Medulla oblongata (tissue), 1 donor: ENCODE measurements around the gene XG.
"Not testable (repeated sequence)": the region's sequence is repeated elsewhere in the genome, so short reads cannot be mapped to it uniquely, and the experiment has no call there.

Source experiments
- DNase-seq: peaks from one replicate; pipeline ENCODE4 v3.0.0-alpha.2; 2015; ENCODE audit errors: extremely low spot score

Gene XG

GRCh38 chrX:2780472-2781225, 28.8 kb downstream of the XG start:
- DNase-seq = not testable (repeated sequence)

- DNase-seq = no peak
These were observed 29.4 kb downstream of the XG start for GRCh38 chrX:2781226-2781571.

GRCh38 chrX:2781698-2782097, 29.9 kb downstream of the XG start:
- DNase-seq = no peak

GRCh38 chrX:2782171-2782570, 30.3 kb downstream of the XG start:
- no peak for DNase-seq

- no peak for DNase-seq
These were observed 30.9 kb downstream of the XG start for GRCh38 chrX:2782778-2783177.

- DNase-seq = no peak
These were observed 32.2 kb downstream of the XG start for GRCh38 chrX:2784026-2784425.

- no peak for DNase-seq
These were observed 33.7 kb downstream of the XG start for GRCh38 chrX:2785538-2785937.

GRCh38 chrX:2788980-2789379, 37.1 kb downstream of the XG start:
- DNase-seq = no peak

GRCh38 chrX:2789569-2789968, 37.7 kb downstream of the XG start:
- no peak for DNase-seq

GRCh38 chrX:2793752-2794151, 41.9 kb downstream of the XG start:
- no peak for DNase-seq

GRCh38 chrX:2794336-2794735, 42.5 kb downstream of the XG start:
- DNase-seq = no peak

- not testable (repeated sequence) for DNase-seq
These were observed 45.0 kb downstream of the XG start for GRCh38 chrX:2796808-2797207.

GRCh38 chrX:2799369-2799768, 47.5 kb downstream of the XG start:
- no peak for DNase-seq

- DNase-seq = not testable (repeated sequence)
These were observed 48.1 kb downstream of the XG start for GRCh38 chrX:2799980-2800379.

- DNase-seq = no peak
These were observed 49.4 kb downstream of the XG start for GRCh38 chrX:2801223-2801622.

GRCh38 chrX:2802376-2803090, 50.7 kb downstream of the XG start:
- not testable (repeated sequence) for DNase-seq

- not testable (repeated sequence) for DNase-seq
These were observed 51.6 kb downstream of the XG start for GRCh38 chrX:2803486-2803885.

- not testable (repeated sequence) for DNase-seq
These were observed 52.4 kb downstream of the XG start for GRCh38 chrX:2804106-2804843.

GRCh38 chrX:2804858-2805257, 53.0 kb downstream of the XG start:
- not testable (repeated sequence) for DNase-seq

- DNase-seq = no peak
These were observed 59.4 kb downstream of the XG start for GRCh38 chrX:2811271-2811670.

GRCh38 chrX:2812161-2812907, 60.5 kb downstream of the XG start:
- peak; percentile 37 for DNase-seq

- no peak for DNase-seq
These were observed 65.2 kb downstream of the XG start for GRCh38 chrX:2817036-2817435.
